Prostate gland (tissue), 2 donors: Measurements from ENCODE around the gene CD248. TPM values are rescaled to one million over a fixed set of nuclear protein-coding genes. Genes with fewer than 3 reads are reported as not detected.

Experiments used
- DNase-seq: peaks from one replicate; pipeline ENCODE4 v3.0.0-alpha.2; 2019; ENCODE audit warnings: low spot score
- H3K27ac ChIP-seq, 2 donors: fragments of 200-600 bp; sonication (generic); 2 replicates each; pipeline ENCODE4 v1.5.1; 2017 to 2019
- H3K27me3 ChIP-seq: fragments of 200-600 bp; sonication (generic); replicated peaks from 2 replicates; pipeline ENCODE4 v1.5.1; 2019; ENCODE audit not compliant: insufficient read depth
- H3K36me3 ChIP-seq, 2 donors: fragments of 200-600 bp; sonication (generic); 1 replicate in 1 of 2; 2 replicates in 1 of 2; pipeline versions ENCODE4 v1.5.1 to v1.8.1; 2017 to 2019
- H3K4me1 ChIP-seq: fragments of 200-600 bp; sonication (generic); replicated peaks from 2 replicates; pipeline ENCODE4 v1.5.1; 2019
- H3K4me3 ChIP-seq, 2 donors: fragments of 200-600 bp; sonication (generic); 2 replicates each; pipeline ENCODE4 v1.5.1; 2017 to 2019
- H3K9me3 ChIP-seq: fragments of 200-600 bp; sonication (generic); 2 replicates; pipeline ENCODE4 v1.5.1; 2017
- POLR2A ChIP-seq: fragments of 450-650 bp; IDR thresholded peaks from one replicate; pipeline ENCODE4 v1.6.1; 2016; ENCODE audit warnings: antibody characterized with exemption, mild to moderate bottlenecking
- POLR2AphosphoS5 ChIP-seq: sonication (generic); formaldehyde crosslinking; IDR thresholded peaks from one replicate; pipeline ENCODE4 v1.6.1; 2017; ENCODE audit warnings: antibody characterized with exemption
- WGBS: methylation state at CpG from one replicate; pipeline ENCODE4 v1.1.5; 2018; 5-methylcytosine and 5-hydroxymethylcytosine counted together
- intact Hi-C: fragments of 100-400 bp; cut with DNase I; formaldehyde crosslinking; loops from one replicate; pipeline ENCODE4 v1.14.2; 2022
- total RNA-seq, 2 donors: library from RNA; depleted of rRNA; stranded (reverse); fragments of >200 nt; gene quantifications; one replicate each; pipeline ENCODE4 v1.1.0, GENCODE V29; 2016
- TF ChIP-seq, protein P1 (sequence below), 4 experiments: fragments of 200-600 bp in 2 of 4; fragments of 450-650 bp in 2 of 4; sonication (generic) in 2 of 4; IDR thresholded peaks; 1 replicate in 3 of 4; 2 replicates in 1 of 4; pipeline ENCODE4 v1.5.1; 2016 to 2019; ENCODE audit warnings: antibody characterized with exemption in 4 of 4, mild to moderate bottlenecking in 2 of 4, moderate library complexity in 2 of 4

The CD248 gene
- total RNA-seq, 2 donors from 2014 or later: 1.9 to 7.3 TPM

DNA sequence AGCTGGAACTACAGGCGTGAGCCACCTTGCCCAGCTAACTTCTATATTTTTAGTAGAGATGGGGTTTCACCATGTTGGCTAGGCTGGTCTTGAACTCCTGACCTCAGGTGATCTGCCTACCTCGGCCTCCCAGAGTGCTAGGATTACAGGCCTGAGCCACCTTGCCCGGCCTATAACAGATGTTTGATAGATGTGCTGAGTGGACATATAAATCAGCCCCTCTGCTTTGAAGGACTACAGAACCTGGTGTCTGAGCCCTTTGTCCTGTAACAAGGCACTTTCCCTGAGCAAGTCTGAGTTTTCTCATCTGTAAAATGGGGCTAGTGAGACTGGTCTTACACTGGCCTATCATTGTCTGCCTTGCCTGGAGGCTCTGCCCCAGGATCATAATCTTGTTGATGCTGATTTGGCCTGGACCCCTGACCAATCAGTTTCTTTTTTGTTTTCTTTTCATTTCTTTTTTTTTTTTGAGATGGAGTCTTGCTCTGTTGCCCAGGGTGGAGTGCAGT lies 12.4 kb upstream of the CD248 start:
- TF ChIP-seq POLR2A (no peak), POLR2AphosphoS5 (no peak)
- TF ChIP-seq, protein P1, sequence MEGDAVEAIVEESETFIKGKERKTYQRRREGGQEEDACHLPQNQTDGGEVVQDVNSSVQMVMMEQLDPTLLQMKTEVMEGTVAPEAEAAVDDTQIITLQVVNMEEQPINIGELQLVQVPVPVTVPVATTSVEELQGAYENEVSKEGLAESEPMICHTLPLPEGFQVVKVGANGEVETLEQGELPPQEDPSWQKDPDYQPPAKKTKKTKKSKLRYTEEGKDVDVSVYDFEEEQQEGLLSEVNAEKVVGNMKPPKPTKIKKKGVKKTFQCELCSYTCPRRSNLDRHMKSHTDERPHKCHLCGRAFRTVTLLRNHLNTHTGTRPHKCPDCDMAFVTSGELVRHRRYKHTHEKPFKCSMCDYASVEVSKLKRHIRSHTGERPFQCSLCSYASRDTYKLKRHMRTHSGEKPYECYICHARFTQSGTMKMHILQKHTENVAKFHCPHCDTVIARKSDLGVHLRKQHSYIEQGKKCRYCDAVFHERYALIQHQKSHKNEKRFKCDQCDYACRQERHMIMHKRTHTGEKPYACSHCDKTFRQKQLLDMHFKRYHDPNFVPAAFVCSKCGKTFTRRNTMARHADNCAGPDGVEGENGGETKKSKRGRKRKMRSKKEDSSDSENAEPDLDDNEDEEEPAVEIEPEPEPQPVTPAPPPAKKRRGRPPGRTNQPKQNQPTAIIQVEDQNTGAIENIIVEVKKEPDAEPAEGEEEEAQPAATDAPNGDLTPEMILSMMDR (IDR thresholded peaks at IDR 0.05): no peak
- no peak overlapping the region for H3K27ac ChIP-seq
- 88% methylated on average over 3 of the region's 3 CpGs for WGBS

DNA sequence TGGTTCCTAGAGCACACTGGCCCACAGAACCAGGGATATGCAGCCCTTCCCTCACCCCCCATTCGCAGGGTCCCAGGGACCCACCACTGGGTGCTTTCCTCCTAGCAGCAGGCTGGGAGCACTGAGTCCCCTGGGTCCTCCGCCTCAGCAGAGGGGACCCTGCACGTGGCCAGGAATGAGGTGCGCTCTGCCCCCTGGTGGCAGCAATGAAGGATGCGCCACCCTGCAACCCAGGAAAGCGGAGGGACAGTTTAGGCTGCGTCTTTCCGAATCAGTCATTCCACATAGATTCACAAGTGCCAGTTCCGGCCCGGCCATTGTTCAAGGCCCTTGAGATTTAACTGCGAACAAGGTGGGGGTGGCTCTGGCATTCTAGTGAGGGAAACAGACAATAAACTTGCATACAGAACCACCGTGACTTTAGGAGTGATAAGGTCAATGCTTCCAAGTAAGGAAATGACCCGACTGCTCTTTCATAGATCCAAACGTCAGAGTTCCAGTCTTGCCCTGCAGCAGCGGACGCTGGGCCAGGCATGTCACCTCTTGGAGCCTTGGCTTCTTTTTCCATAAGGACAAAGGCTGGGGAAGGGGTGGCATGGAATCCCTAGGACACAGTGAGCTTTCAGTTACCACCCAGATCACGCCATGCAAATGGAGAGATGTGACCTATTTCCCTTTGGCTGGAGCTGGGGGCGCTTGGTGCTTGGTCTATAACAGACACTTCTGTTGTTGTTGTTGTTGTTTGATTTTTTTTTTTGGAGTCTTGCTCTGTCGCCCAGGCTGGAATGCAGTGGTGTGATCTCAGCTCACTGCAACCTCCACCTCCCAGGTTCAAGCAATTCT lies 11.7 kb upstream of the CD248 start:
- intact Hi-C loops: loop anchor here (2.0 kb wide), 1 partner anchor 16 kb away; no protein-coding TSS in a partner anchor
- Histone ChIP-seq H3K4me1 (no peaks in the 10 kb centered on the region), H3K27me3 (no peaks in the 10 kb centered on the region), H3K27ac (no peak overlapping the region), H3K9me3 (no peaks in the 10 kb centered on the region), H3K36me3 (no peaks in the 10 kb centered on the region), H3K4me3 (no peak overlapping the region)
- WGBS: 15% methylated on average over 18 of the region's 19 CpGs
- TF ChIP-seq POLR2AphosphoS5 (peak; percentile 79), POLR2A (no peak)
- TF ChIP-seq, protein P1 (IDR thresholded peaks at IDR 0.05): peak; percentile 89 to 97 (median 95)
- peak; percentile 57 for DNase-seq

More for the DNA sequence above, 12.4 kb upstream of the CD248 start:
- no peak overlapping the region for H3K4me3 ChIP-seq
- intact Hi-C loops: loop anchor here (2.0 kb wide), 1 partner anchor 16 kb away; no protein-coding TSS in a partner anchor
- no peaks in the 10 kb centered on the region for H3K9me3 ChIP-seq
- no peaks in the 10 kb centered on the region for H3K27me3 ChIP-seq
- no peak for DNase-seq
- H3K36me3 ChIP-seq: no peaks in the 10 kb centered on the region
- H3K4me1 ChIP-seq: no peaks in the 10 kb centered on the region

DNA sequence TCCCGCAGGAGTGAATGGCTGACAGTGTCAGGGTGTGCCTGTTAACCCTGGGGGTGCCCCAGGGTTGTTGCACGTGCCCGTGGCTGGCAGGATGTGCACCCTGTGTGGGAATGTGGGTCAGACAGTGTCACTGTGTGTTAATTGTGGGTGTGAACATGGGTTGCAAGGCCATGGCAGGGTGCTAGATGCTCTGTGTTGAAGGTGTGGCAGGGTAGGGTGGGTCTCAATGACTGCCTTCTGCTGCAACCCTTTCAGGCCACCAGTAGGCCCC lies 11.1 kb upstream of the CD248 start:
- H3K4me1 ChIP-seq: no peaks in the 10 kb centered on the region
- WGBS: 90% methylated on average over 3 of the region's 3 CpGs
- H3K4me3 ChIP-seq: no peak overlapping the region
- H3K27ac ChIP-seq: no peak overlapping the region
- no peaks in the 10 kb centered on the region for H3K36me3 ChIP-seq
- H3K9me3 ChIP-seq: no peaks in the 10 kb centered on the region
- DNase-seq: no peak
- intact Hi-C loops: loop anchor here (2.0 kb wide), 1 partner anchor 15 kb away; no protein-coding TSS in a partner anchor
- TF ChIP-seq, protein P1 (IDR thresholded peaks at IDR 0.05): no peak
- no peak for TF ChIP-seq POLR2A
- TF ChIP-seq POLR2AphosphoS5: no peak
- H3K27me3 ChIP-seq: no peaks in the 10 kb centered on the region

DNA sequence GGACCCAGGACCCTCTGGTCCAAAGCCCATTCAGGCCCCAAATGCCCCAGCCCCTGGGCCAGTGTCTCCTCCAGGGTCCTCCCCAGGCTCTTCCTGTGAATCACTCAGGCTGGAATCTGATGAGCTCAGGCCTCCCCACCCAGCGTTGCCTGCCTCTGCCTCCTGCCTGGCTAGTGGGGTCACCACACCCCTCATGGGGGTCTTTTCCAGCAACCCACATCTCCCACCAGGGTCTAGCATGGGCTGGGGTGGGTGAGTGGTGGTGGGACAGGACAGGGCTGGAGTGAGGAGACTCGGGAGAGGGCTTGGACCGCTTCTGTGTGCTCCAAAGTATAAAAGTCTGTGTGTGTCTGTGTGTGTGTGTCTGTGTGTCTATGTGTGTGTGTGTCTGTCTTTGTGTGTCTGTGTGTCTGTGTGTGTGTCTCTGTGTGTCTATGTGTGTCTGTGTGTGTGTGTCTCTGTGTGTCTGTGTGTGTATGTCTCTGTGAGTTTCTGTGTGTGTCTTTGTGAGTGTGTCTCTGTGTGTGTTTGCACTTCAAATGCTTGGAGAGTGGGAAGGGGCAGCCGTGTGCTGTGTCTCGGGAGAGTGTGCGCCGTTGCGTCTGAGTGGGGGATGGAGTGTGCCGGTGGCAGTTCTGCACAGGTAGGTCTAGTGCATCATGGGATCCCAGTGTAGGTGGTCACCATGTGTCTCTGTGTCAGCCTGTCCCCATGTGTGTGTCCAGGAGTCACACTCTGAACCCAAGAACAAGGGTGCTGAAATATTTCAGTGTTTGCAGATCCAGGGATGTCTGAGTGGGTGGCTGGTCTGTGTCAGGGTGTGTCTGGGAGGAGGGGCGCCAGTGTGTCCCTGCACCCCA lies 10.6 kb upstream of the CD248 start:
- no peaks in the 10 kb centered on the region for H3K36me3 ChIP-seq
- H3K27me3 ChIP-seq: no peaks in the 10 kb centered on the region
- no peaks in the 10 kb centered on the region for H3K4me1 ChIP-seq
- intact Hi-C loops: loop anchor here (2.0 kb wide), 1 partner anchor 15 kb away; no protein-coding TSS in a partner anchor
- no peak for DNase-seq
- TF ChIP-seq POLR2AphosphoS5 (no peak), POLR2A (no peak)
- TF ChIP-seq, protein P1 (IDR thresholded peaks at IDR 0.05): no peak
- WGBS: 89% methylated on average over 10 of the region's 10 CpGs
- no peaks in the 10 kb centered on the region for H3K9me3 ChIP-seq
- H3K27ac ChIP-seq: peak overlapping the region in 1 of 2 donors; percentile 38
- no peak overlapping the region for H3K4me3 ChIP-seq
